ENCODE data around the gene GPATCH1.

- TF ChIP-seq, protein P1, sequence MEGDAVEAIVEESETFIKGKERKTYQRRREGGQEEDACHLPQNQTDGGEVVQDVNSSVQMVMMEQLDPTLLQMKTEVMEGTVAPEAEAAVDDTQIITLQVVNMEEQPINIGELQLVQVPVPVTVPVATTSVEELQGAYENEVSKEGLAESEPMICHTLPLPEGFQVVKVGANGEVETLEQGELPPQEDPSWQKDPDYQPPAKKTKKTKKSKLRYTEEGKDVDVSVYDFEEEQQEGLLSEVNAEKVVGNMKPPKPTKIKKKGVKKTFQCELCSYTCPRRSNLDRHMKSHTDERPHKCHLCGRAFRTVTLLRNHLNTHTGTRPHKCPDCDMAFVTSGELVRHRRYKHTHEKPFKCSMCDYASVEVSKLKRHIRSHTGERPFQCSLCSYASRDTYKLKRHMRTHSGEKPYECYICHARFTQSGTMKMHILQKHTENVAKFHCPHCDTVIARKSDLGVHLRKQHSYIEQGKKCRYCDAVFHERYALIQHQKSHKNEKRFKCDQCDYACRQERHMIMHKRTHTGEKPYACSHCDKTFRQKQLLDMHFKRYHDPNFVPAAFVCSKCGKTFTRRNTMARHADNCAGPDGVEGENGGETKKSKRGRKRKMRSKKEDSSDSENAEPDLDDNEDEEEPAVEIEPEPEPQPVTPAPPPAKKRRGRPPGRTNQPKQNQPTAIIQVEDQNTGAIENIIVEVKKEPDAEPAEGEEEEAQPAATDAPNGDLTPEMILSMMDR (IDR thresholded peaks at IDR 0.05): no peak
- TF ChIP-seq POLR2A (IDR thresholded peaks at IDR 0.05; ENCODE audit: low read depth) (no peak), POLR2AphosphoS5 (IDR thresholded peaks at IDR 0.05) (no peak)
These were observed 51.0 kb downstream of the GPATCH1 start, which contains the start of gene WDR88 for GRCh38 chr19:33132021-33132420.
